D721Med (cell line): ENCODE results near the gene TBCA.

Experiments
- DNase-seq: peaks from one replicate; pipeline ENCODE4 v3.0.0; 2011; ENCODE audit warnings: low spot score; ENCODE audit not compliant: insufficient read length
- FAIRE-seq: peaks from 2 replicates; lab custom pipeline; 2011; peaks lifted over from hg19 to GRCh38; lab: Jason Lieb, UNC
- TF ChIP-seq, protein P1 (sequence below): IDR thresholded peaks from 2 replicates; pipeline ENCODE4 v1.5.1; 2012; ENCODE audit warnings: mild to moderate bottlenecking, control low read depth; ENCODE audit not compliant: insufficient read depth; ENCODE audit errors: missing control alignments

The TBCA gene, protein sequence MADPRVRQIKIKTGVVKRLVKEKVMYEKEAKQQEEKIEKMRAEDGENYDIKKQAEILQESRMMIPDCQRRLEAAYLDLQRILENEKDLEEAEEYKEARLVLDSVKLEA

GRCh38 chr5:77775790-77776553 lies at the start of gene TBCA:
TSS of gene TBCA (minus strand) at chr5:77776339. CDS start at chr5:77776257, 82 bp downstream.
- no peak for FAIRE-seq
- TF ChIP-seq, protein P1, sequence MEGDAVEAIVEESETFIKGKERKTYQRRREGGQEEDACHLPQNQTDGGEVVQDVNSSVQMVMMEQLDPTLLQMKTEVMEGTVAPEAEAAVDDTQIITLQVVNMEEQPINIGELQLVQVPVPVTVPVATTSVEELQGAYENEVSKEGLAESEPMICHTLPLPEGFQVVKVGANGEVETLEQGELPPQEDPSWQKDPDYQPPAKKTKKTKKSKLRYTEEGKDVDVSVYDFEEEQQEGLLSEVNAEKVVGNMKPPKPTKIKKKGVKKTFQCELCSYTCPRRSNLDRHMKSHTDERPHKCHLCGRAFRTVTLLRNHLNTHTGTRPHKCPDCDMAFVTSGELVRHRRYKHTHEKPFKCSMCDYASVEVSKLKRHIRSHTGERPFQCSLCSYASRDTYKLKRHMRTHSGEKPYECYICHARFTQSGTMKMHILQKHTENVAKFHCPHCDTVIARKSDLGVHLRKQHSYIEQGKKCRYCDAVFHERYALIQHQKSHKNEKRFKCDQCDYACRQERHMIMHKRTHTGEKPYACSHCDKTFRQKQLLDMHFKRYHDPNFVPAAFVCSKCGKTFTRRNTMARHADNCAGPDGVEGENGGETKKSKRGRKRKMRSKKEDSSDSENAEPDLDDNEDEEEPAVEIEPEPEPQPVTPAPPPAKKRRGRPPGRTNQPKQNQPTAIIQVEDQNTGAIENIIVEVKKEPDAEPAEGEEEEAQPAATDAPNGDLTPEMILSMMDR = no peak

DNA sequence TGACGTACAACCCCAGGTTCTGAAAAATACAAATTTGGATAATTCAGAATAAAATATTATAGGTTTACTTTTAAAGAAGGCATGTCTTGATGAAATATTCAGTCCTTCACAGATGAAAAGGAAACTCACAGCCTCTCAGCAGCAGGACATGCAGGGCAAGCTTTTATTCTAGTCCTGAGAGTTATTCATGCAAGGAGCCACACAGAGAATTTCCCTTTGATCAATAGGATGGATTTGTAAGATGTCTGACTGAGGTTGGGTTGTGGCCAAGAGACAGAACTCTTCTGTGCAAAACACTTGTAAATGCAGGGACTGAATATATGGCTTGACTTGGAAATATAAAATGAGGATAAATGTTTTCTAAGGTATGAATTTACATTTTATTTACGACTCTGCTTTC lies 48.8 kb upstream of the TBCA start:
- FAIRE-seq (no peak), DNase-seq (no peak)
- TF ChIP-seq, protein P1 = no peak

More at GRCh38 chr5:77775790-77776553, at the start of gene TBCA:
- DNase-seq = peak; percentile 28

- DNase-seq (no peak), FAIRE-seq (no peak)
- TF ChIP-seq, protein P1 = no peak
These were observed 40.5 kb upstream of the TBCA start for GRCh38 chr5:77816686-77817085.

DNA sequence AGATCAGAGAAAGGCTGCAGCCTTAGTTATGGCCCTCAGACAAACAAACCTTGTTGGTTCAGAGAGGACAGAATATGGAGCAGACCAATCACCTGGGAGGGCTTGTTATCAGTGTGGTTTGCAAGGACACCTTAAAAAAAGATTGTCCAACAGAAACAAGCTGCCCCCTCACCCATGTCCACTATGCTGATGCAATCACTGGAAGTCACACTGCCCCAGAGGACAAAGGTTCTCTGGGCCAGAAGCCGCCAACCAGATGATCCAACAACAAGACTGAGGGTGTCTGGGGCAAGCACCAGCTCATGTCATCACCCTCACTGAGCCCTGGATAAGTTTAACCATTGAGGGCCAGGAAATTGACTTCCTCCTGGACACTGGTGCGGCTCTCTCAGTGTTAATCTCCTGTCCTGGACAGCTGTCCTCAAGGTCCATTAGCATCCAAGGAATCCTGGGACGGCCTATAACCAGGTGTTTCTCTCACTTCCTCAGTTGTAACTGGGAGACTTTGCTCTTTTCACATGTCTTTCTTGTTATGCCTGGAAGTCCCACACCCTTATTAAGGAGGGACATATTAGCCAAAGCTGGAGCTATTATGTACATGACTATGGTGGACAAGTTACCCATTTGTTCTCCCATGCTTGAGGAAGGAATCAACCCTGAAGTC lies 36.9 kb upstream of the TBCA start:
- DNase-seq (no peak), FAIRE-seq (no peak)
- TF ChIP-seq, protein P1 = no peak

- DNase-seq = no peak
- no peak for FAIRE-seq
- TF ChIP-seq, protein P1 = no peak
These were observed 30.2 kb upstream of the TBCA start for GRCh38 chr5:77806213-77806843.

DNA sequence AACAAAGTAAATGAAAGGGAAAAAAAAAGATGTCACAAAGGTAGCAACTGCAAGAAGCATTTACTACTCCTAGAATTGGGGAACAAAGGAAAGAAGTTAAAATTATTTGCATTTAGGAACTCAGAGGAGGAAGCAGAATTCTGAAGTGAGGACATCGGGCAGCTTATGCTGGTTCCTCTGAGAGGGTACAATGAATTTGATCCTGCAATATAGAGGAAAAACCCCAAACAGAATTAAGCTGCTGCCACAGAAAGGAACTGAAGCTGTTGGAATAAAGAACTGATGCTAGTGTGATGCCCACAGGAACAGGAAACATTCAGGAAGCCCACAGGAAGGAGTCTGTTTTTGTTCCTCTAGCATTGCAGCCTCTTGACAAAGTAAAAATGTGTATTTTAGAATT lies 22.3 kb upstream of the TBCA start:
- no peak for DNase-seq
- TF ChIP-seq, protein P1 = no peak
- no peak for FAIRE-seq

DNA sequence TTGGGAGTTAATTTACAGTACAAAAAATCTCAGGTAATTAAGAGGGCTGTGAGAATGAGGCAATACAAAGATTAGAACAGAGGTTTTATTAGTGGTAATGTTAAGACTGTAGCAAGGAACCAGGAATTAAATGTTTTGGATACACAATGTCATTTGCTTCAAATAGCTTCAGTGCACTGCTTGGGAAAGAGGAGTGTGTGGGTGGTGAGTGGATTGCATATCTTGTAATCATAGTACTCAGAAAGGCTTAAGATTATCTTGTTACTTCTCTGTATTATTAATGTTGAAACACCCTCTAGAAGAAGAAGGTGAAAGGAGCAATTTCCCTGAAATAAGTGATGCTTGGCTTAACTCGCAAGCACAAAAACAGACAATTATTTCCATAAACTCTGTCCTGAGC lies 21.0 kb upstream of the TBCA start:
- TF ChIP-seq, protein P1 = no peak
- FAIRE-seq (peak; percentile 76), DNase-seq (no peak)
